Gastrocnemius medialis (tissue), 4 donors: ENCODE data around the gene GOLGA1. TPM values are rescaled to one million over a fixed set of nuclear protein-coding genes. Genes with fewer than 3 reads are reported as not detected.

ENCODE experiments used
- ATAC-seq, 2 donors: fragments of 150-250 bp; one replicate each; pipeline ENCODE4 v1.9.1; 2016
- DNase-seq, 2 donors: peaks; one replicate each; pipeline ENCODE4 v3.0.0-alpha.2; 2019
- H3K27ac ChIP-seq, 4 donors: fragments of 200-600 bp; sonication (generic); 1 replicate in 1 of 4; 2 replicates in 3 of 4; pipeline ENCODE4 v1.5.1; 2016 to 2018; ENCODE audit warnings: mild to moderate bottlenecking in 2 of 4, moderate library complexity in 1 of 4
- H3K27me3 ChIP-seq, 3 donors: fragments of 200-600 bp; sonication (generic) in 2 of 3; 1 replicate in 1 of 3; 2 replicates in 2 of 3; pipeline versions ENCODE4 v1.5.1 to v1.6.0; 2016 to 2019; ENCODE audit warnings: mild to moderate bottlenecking in 1 of 3, moderate library complexity in 1 of 3
- H3K36me3 ChIP-seq, 2 donors: fragments of 200-600 bp; sonication (generic) in 1 of 2; one replicate each; pipeline ENCODE4 v1.5.1; 2017 to 2018
- H3K4me1 ChIP-seq, 2 donors: fragments of 200-600 bp; sonication (generic) in 1 of 2; one replicate each; pipeline ENCODE4 v1.5.1; 2016 to 2017; ENCODE audit warnings: mild to moderate bottlenecking in 2 of 2
- H3K4me3 ChIP-seq, 4 donors: fragments of 200-600 bp; sonication (generic) in 3 of 4; 1 replicate in 1 of 4; 2 replicates in 3 of 4; pipeline ENCODE4 v1.5.1; 2016 to 2019; ENCODE audit warnings: mild to moderate bottlenecking in 2 of 4
- H3K9me3 ChIP-seq, 3 donors: fragments of 200-600 bp; sonication (generic) in 2 of 3; 1 replicate in 1 of 3; 2 replicates in 2 of 3; pipeline ENCODE4 v1.5.1; 2016 to 2019
- CTCF ChIP-seq, 5 experiments: fragments of 450-650 bp in 3 of 5; fragments of 200-600 bp in 2 of 5; sonication (generic) in 2 of 5; IDR thresholded peaks in 4 of 5; conservative IDR thresholded peaks in 1 of 5; 1 replicate in 4 of 5; 2 replicates in 1 of 5; pipeline ENCODE4 v1.5.1; 2016 to 2019; ENCODE audit warnings: antibody characterized with exemption in 5 of 5, mild to moderate bottlenecking in 3 of 5, moderate library complexity in 3 of 5
- POLR2A ChIP-seq, 2 donors: fragments of 450-650 bp; IDR thresholded peaks; one replicate each; pipeline ENCODE4 v1.6.1; 2017; ENCODE audit warnings: antibody characterized with exemption in 2 of 2, mild to moderate bottlenecking in 2 of 2, moderate library complexity in 2 of 2
- in situ Hi-C, 4 donors: fragments of 200-750 bp; cut with MboI; loops; one replicate each; pipeline versions ENCODE4 v1.15.0 to v1.8.0; 2017; ENCODE audit warnings: low sequenced_read_pairs in 4 of 4
- intact Hi-C: fragments of 100-400 bp; cut with DNase I; formaldehyde crosslinking; loops from one replicate; pipeline ENCODE4 v1.15.1; 2023; ENCODE audit warnings: low total_unique reads
- total RNA-seq, 4 donors: library from RNA; depleted of rRNA; stranded (reverse); fragments of >200 nt; gene quantifications; one replicate each; pipeline versions ENCODE4 v1.1.0 to v1.2.3, GENCODE V29; 2016

The GOLGA1 gene
- total RNA-seq: 10 to 100 TPM; 12.2 to 20.5 (median 18.6) TPM

- H3K27me3 ChIP-seq: no peaks in the 10 kb centered on the region
- intact Hi-C loops (loop anchor here (1.0 to 5.0 kb wide), 7 partner anchors 72 to 321 kb away; partner anchors contain the start of genes GAPVD1, HSPA5, NR6A1 and PPP6C), in situ Hi-C loops (loop anchor here (5.0 to 25.0 kb wide), 3 partner anchors 196 to 204 kb away; partner anchors contain the start of gene SCAI (in 4 of the 4))
- ATAC-seq (peak; percentile 87 to 91), DNase-seq (peak; percentile 91 to 96)
- H3K4me3 ChIP-seq: peak within 1 kb of the TSS; percentile 63 to 85 (median 80)
- peak; percentile 80 to 83 for TF ChIP-seq POLR2A (IDR thresholded peaks at IDR 0.05)
- TF ChIP-seq CTCF (IDR thresholded peaks at IDR 0.05 in 4 of 5, conservative IDR thresholded peaks at IDR 0.05 in 1 of 5): no peak
- H3K4me1 ChIP-seq: peaks cover 17 to 21% of the 10 kb centered on the region in 2 donors
- no peaks in the 10 kb centered on the region for H3K9me3 ChIP-seq
- H3K36me3 ChIP-seq: peaks cover 0 to 30% of the 10 kb centered on the region in 2 donors
- H3K27ac ChIP-seq: peak within 1 kb of the TSS; percentile 91 to 95 (median 93)
Observed at GRCh38 chr9:124940894-124941678, at the start of gene GOLGA1. GOLGA1 (minus strand) TSS chr9:124941083; CDS start chr9:124938711, 2,372 bp downstream.

GRCh38 chr9:124983698-124984097 is 42.8 kb upstream of the GOLGA1 start:
- no peak for ATAC-seq
- H3K36me3 ChIP-seq: no peaks in the 10 kb centered on the region
- DNase-seq: no peak
- no peak overlapping the region for H3K4me3 ChIP-seq
- no peak overlapping the region for H3K27ac ChIP-seq
- in situ Hi-C loops: no loop called here
- no peaks in the 10 kb centered on the region for H3K27me3 ChIP-seq
- H3K4me1 ChIP-seq: no peaks in the 10 kb centered on the region
- intact Hi-C loops: no loop called here
- no peaks in the 10 kb centered on the region for H3K9me3 ChIP-seq
- no peak for TF ChIP-seq POLR2A (IDR thresholded peaks at IDR 0.05)
- TF ChIP-seq CTCF (IDR thresholded peaks at IDR 0.05 in 4 of 5, conservative IDR thresholded peaks at IDR 0.05 in 1 of 5): no peak

GRCh38 chr9:124980431-124980830 is 39.5 kb upstream of the GOLGA1 start:
- H3K27me3 ChIP-seq: no peaks in the 10 kb centered on the region
- intact Hi-C loops: no loop called here
- no peaks in the 10 kb centered on the region for H3K4me1 ChIP-seq
- in situ Hi-C loops: no loop called here
- no peaks in the 10 kb centered on the region for H3K36me3 ChIP-seq
- TF ChIP-seq CTCF (IDR thresholded peaks at IDR 0.05 in 4 of 5, conservative IDR thresholded peaks at IDR 0.05 in 1 of 5) (no peak), POLR2A (IDR thresholded peaks at IDR 0.05) (no peak)
- DNase-seq (no peak), ATAC-seq (no peak)
- H3K4me3 ChIP-seq: no peak overlapping the region
- no peak overlapping the region for H3K27ac ChIP-seq
- H3K9me3 ChIP-seq: no peaks in the 10 kb centered on the region

- DNase-seq (no peak), ATAC-seq (no peak)
- Histone ChIP-seq H3K4me3 (no peak overlapping the region), H3K9me3 (no peaks in the 10 kb centered on the region), H3K27me3 (no peaks in the 10 kb centered on the region), H3K36me3 (no peaks in the 10 kb centered on the region), H3K4me1 (no peaks in the 10 kb centered on the region), H3K27ac (no peak overlapping the region)
- in situ Hi-C loops: no loop called here
- TF ChIP-seq POLR2A (IDR thresholded peaks at IDR 0.05) (no peak), CTCF (IDR thresholded peaks at IDR 0.05 in 4 of 5, conservative IDR thresholded peaks at IDR 0.05 in 1 of 5) (no peak)
- intact Hi-C loops: no loop called here
Observed at GRCh38 chr9:124975131-124975530, 34.2 kb upstream of the GOLGA1 start.
